ENCODE measurements around the gene WASF2.
"Not testable (repeated sequence)": the region's sequence is repeated elsewhere in the genome, so short reads cannot be mapped to it uniquely, and the experiment has no call there.

Gene WASF2

GRCh38 chr1:27439150-27439549 is 50.8 kb downstream of the WASF2 start:
- no peak for TF ChIP-seq CTCF (IDR thresholded peaks at IDR 0.05; ENCODE audit: low read depth, low read length, missing control alignments)
- no peak for DNase-seq (ENCODE audit: extremely low read depth, low read depth)
- H3K4me3 ChIP-seq (replicated peaks; ENCODE audit: low read depth, low read length): no peak overlapping the region

- no peak for DNase-seq (ENCODE audit: extremely low read depth, low read depth)
- no peak for TF ChIP-seq CTCF (IDR thresholded peaks at IDR 0.05; ENCODE audit: low read depth, low read length, missing control alignments)
These were observed 51.3 kb downstream of the WASF2 start for GRCh38 chr1:27438621-27439061.

GRCh38 chr1:27436204-27437159 is 53.5 kb downstream of the WASF2 start:
- TF ChIP-seq CTCF (IDR thresholded peaks at IDR 0.05; ENCODE audit: low read depth, low read length, missing control alignments): no peak
- no peak for DNase-seq (ENCODE audit: extremely low read depth, low read depth)
- no peak overlapping the region for H3K4me3 ChIP-seq (replicated peaks; ENCODE audit: low read depth, low read length)

More at GRCh38 chr1:27438621-27439061, 51.3 kb downstream of the WASF2 start:
- no peak overlapping the region for H3K4me3 ChIP-seq (replicated peaks; ENCODE audit: low read depth, low read length)

GRCh38 chr1:27435566-27436203 is 54.3 kb downstream of the WASF2 start:
- TF ChIP-seq CTCF (IDR thresholded peaks at IDR 0.05; ENCODE audit: low read depth, low read length, missing control alignments): no peak
- no peak for DNase-seq (ENCODE audit: extremely low read depth, low read depth)
- no peak overlapping the region for H3K4me3 ChIP-seq (replicated peaks; ENCODE audit: low read depth, low read length)

GRCh38 chr1:27433706-27434105 is 56.3 kb downstream of the WASF2 start:
- no peak for TF ChIP-seq CTCF (IDR thresholded peaks at IDR 0.05; ENCODE audit: low read depth, low read length, missing control alignments)
- no peak for DNase-seq (ENCODE audit: extremely low read depth, low read depth)
- no peak overlapping the region for H3K4me3 ChIP-seq (replicated peaks; ENCODE audit: low read depth, low read length)

- not testable (repeated sequence) for H3K4me3 ChIP-seq (replicated peaks; ENCODE audit: low read depth, low read length); DNase-seq (ENCODE audit: extremely low read depth, low read depth)
These were observed 57.2 kb downstream of the WASF2 start for GRCh38 chr1:27432725-27433124.

- DNase-seq (ENCODE audit: extremely low read depth, low read depth): no peak
- no peak overlapping the region for H3K4me3 ChIP-seq (replicated peaks; ENCODE audit: low read depth, low read length)
- no peak for TF ChIP-seq CTCF (IDR thresholded peaks at IDR 0.05; ENCODE audit: low read depth, low read length, missing control alignments)
These were observed 58.4 kb downstream of the WASF2 start for GRCh38 chr1:27431601-27431940.
